ENCODE measurements around the gene HIRA. TPM values are rescaled to one million over a fixed set of nuclear protein-coding genes. Genes with fewer than 3 reads are reported as not detected.
"Not testable (repeated sequence)": the region's sequence is repeated elsewhere in the genome, so short reads cannot be mapped to it uniquely, and the experiment has no call there.

HIRA gene
- total and polyA plus RNA-seq, 8 donors, result 6.4 to 47.2 (median 12.6) TPM

DNA sequence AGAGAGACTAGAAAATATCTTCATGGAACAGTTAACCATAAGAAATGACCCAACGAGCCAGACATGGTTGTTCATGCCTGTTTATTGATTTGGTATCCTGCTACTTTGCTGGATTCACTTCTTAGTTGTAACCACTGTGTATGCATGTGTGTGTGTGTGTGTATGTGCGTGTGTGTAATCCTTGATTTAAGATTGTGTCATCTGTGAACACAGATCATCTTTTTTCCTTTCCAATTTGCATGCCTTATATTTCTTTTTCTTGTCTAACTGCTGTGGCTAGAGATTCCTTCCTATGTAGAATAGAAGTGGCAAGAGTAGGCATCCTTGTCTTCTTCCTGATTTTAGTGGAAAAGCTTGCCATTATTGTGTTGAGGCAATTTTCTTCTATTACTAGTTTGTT, 123.7 kb downstream of the HIRA start:
- Histone ChIP-seq H3K4me3 (no peak overlapping the region), H3K9me3 (no peaks in the 10 kb centered on the region), H3K27me3 (no peaks in the 10 kb centered on the region), H3K4me1 (no peaks in the 10 kb centered on the region), H3K36me3 (no peaks in the 10 kb centered on the region), H3K27ac (no peak overlapping the region)
- no peak for TF ChIP-seq POLR2A (IDR thresholded peaks at IDR 0.05)
- TF ChIP-seq, protein P1, sequence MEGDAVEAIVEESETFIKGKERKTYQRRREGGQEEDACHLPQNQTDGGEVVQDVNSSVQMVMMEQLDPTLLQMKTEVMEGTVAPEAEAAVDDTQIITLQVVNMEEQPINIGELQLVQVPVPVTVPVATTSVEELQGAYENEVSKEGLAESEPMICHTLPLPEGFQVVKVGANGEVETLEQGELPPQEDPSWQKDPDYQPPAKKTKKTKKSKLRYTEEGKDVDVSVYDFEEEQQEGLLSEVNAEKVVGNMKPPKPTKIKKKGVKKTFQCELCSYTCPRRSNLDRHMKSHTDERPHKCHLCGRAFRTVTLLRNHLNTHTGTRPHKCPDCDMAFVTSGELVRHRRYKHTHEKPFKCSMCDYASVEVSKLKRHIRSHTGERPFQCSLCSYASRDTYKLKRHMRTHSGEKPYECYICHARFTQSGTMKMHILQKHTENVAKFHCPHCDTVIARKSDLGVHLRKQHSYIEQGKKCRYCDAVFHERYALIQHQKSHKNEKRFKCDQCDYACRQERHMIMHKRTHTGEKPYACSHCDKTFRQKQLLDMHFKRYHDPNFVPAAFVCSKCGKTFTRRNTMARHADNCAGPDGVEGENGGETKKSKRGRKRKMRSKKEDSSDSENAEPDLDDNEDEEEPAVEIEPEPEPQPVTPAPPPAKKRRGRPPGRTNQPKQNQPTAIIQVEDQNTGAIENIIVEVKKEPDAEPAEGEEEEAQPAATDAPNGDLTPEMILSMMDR (IDR thresholded peaks at IDR 0.05), result no peak
- no peak for TF ChIP-seq EP300 (IDR thresholded peaks at IDR 0.05)
- TF ChIP-seq POLR2AphosphoS5 (IDR thresholded peaks at IDR 0.05), result no peak
- intact Hi-C loops (cut with DNase I; ENCODE audit: low total_unique reads), result no loop called here
- 70 to 77% (median 74%) methylated on average over 2 of the region's 2 CpGs for WGBS, 5 donors
- no peak for DNase-seq

DNA sequence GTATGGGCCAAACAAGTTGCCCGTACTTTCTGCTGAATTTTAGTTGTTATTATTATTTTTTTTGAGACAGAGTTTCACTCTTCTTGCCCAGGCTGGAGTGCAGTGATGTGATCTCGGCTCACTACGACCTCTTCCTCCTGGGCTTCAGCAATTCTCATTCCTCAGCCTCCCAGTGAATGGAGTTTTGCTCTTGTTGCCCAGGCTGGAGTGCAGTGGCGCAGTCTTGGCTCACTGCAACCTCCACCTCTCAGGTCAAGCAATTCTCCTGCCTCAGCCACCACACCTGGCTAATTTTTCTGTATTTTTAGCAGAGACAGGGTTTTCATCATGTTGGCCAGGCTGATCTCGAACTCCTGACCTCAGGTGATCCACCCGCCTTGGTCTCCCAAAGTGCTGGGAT, 125.0 kb downstream of the HIRA start:
- H3K9me3 ChIP-seq; H3K36me3 ChIP-seq; intact Hi-C loops (cut with DNase I; ENCODE audit: low total_unique reads); H3K4me1 ChIP-seq; H3K27ac ChIP-seq; H3K4me3 ChIP-seq; DNase-seq; H3K27me3 ChIP-seq: not testable (repeated sequence)
- 87 to 92% (median 92%) methylated on average over 6 of the region's 6 CpGs for WGBS, 5 donors

DNA sequence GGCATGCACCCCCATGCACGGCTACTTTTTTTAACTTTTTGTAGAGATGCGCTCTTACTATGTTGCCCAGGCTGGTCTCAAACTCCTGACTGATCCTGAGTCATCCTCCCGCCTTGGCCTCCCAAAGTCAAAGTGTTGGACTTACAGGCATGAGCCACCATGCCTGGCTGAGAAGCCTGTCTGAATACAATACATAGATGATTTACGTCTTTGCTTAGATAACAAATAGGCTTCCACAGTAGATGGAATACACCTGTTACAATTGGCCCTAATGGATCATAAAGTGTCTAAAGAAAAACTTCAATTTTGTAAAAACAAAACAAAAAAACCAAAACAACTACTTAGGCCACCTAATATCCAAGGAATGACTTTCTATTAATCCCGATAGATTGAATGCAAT, 127.0 kb downstream of the HIRA start:
- intact Hi-C loops (cut with DNase I; ENCODE audit: low total_unique reads), result no loop called here
- 93 to 97% (median 95%) methylated on average over 5 of the region's 5 CpGs for WGBS, 5 donors

DNA sequence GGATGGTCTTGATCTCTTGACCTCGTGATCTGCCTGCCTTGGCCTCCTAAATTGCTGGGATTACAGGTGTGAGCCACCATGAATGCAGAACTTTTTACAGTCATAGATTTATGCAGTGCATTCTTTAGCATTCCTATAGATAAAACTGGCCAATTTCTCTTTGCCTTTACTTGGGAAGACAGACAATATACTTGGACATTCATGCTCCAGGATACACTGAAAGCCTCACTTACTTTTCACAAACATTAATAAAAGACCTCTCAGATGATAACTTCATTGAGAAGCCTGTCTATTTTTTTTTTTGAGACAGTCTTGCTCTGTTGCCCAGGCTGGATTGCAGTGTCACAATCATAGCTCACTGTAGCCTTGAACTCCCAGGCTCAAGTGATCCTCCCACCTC, 127.7 kb downstream of the HIRA start:
- no peak for DNase-seq
- Histone ChIP-seq H3K27me3 (no peaks in the 10 kb centered on the region), H3K4me3 (no peak overlapping the region), H3K4me1 (peaks cover 0 to 6% (median 0%) of the 10 kb centered on the region in 4 donors), H3K27ac (no peak overlapping the region), H3K9me3 (no peaks in the 10 kb centered on the region), H3K36me3 (no peaks in the 10 kb centered on the region)
- intact Hi-C loops (cut with DNase I; ENCODE audit: low total_unique reads), result no loop called here
- no peak for TF ChIP-seq EP300 (IDR thresholded peaks at IDR 0.05)
- TF ChIP-seq, protein P1 (IDR thresholded peaks at IDR 0.05), result no peak
- no peak for TF ChIP-seq POLR2AphosphoS5 (IDR thresholded peaks at IDR 0.05)
- no peak for TF ChIP-seq POLR2A (IDR thresholded peaks at IDR 0.05)
- whole genome bisulfite sequencing, 5 donors, result 50 to 79% (median 61%) methylated on average over 1 of the region's 1 CpG

More for the DNA sequence above, 127.0 kb downstream of the HIRA start:
- Histone ChIP-seq H3K27ac (no peak overlapping the region), H3K9me3 (no peaks in the 10 kb centered on the region), H3K4me1 (peaks cover 0 to 6% (median 0%) of the 10 kb centered on the region in 4 donors), H3K27me3 (no peaks in the 10 kb centered on the region), H3K36me3 (no peaks in the 10 kb centered on the region), H3K4me3 (no peak overlapping the region)
- TF ChIP-seq, protein P1 (IDR thresholded peaks at IDR 0.05), result no peak
- no peak for TF ChIP-seq EP300 (IDR thresholded peaks at IDR 0.05)
- no peak for DNase-seq

DNA sequence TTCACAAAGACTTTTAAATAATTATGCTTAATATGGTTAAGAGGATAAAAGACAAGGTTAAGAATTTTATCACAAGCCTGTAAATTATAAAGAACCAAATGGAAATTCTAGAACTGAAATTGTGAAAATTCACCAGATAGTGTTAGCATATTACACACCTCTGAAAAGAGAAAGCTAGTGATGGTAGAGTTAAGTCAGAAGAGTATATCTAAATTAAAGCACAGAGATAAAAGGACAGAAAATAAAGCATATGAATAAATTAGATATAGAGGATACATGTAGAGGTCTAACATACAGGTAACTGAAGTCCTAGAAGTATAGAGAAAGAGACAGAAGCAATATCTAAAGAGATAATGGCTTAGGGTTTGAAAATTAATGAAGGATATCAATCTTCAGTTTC, 135.8 kb downstream of the HIRA start:
- no peak overlapping the region for H3K27ac ChIP-seq
- intact Hi-C loops (cut with DNase I; ENCODE audit: low total_unique reads), result no loop called here
- no peaks in the 10 kb centered on the region for H3K36me3 ChIP-seq
- TF ChIP-seq POLR2A (IDR thresholded peaks at IDR 0.05) (no peak), POLR2AphosphoS5 (IDR thresholded peaks at IDR 0.05) (no peak), EP300 (IDR thresholded peaks at IDR 0.05) (no peak)
- TF ChIP-seq, protein P1 (IDR thresholded peaks at IDR 0.05), result no peak
- H3K4me1 ChIP-seq, result peaks cover 6 to 23% (median 15%) of the 10 kb centered on the region in 4 donors
- no peak overlapping the region for H3K4me3 ChIP-seq
- no peaks in the 10 kb centered on the region for H3K27me3 ChIP-seq
- H3K9me3 ChIP-seq, result no peaks in the 10 kb centered on the region
- DNase-seq, result no peak

Measured in stomach (tissue), 9 donors.